Spleen (tissue), 7 donors: ENCODE measurements around the gene DLG2.

Source experiments
- CTCF ChIP-seq, 11 experiments: fragments of 200-600 bp in 7 of 11; fragments of 450-650 bp in 4 of 11; sonication (generic) in 4 of 11; IDR thresholded peaks in 8 of 11; conservative IDR thresholded peaks in 3 of 11; 1 replicate in 7 of 11; 2 replicates in 4 of 11; pipeline versions ENCODE4 v1.4.0 to v1.8.0; 2016 to 2021; ENCODE audit warnings: antibody characterized with exemption in 11 of 11, inconsistent platforms in 4 of 11, mild to moderate bottlenecking in 1 of 11
- POLR2A ChIP-seq, 3 donors: fragments of 450-650 bp; IDR thresholded peaks; one replicate each; pipeline ENCODE4 v1.5.1; 2017; ENCODE audit warnings: antibody characterized with exemption in 3 of 3, mild to moderate bottlenecking in 1 of 3
- donor health status: DM: no; HTN: no; CAD: no; lungs with moderate emphysema.
- donor health status: DM: no; HTN: no; CAD: no.
- donor health status: DM: no; HTN: no; CAD: no.

DNA sequence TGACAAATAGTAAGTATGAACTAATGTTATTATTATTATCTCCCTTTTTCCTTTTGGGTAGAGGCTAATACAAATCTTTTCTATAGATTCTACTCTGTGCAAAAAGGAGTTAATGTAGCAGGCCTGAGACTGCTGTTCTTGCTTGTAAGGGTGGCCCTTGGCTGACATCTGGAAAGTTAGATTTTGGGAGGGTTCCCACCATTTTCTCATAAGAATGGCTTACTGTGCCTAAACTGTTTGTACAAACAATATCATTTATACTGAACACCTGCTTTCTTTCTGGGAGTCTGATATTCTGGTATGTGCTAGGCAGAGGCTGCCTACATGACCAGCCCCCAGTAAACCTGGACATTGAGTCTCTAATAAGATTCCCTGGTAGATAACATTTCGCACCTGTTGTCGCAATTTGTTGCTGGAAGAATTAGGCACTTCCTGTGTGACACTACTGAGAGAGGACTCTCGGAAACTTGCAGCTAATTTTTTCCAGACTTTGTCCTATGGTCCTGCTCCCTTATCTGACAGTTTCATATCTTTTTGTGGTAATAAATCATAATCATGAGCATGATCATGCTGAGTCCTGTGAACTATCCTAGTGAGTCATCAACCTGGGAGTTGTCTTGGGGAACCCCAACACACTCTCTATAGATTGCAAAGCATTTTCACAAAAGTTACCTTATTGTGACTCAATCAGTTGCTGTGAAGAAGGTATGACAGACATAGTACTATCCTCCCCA is 2083.3 kb downstream of the DLG2 start:
- TF ChIP-seq POLR2A (IDR thresholded peaks at IDR 0.05) (no peak), CTCF (IDR thresholded peaks at IDR 0.05 in 8 of 11, conservative IDR thresholded peaks at IDR 0.05 in 3 of 11) (no peak)
